IMR-90 (cell line): ENCODE measurements around the gene INSYN2A. TPM values are rescaled to one million over a fixed set of nuclear protein-coding genes. Genes with fewer than 3 reads are reported as not detected.
A peak's percentile ranks its signal among the peaks of the same experiment; 100 is the strongest.

ENCODE experiments used
- ATAC-seq: fragments of 200-7000 bp; cut with Tn5 transposase; 2 replicates; pipeline ENCODE4 v1.9.1; 2020; ENCODE audit warnings: low read depth, mild to moderate bottlenecking, moderate library complexity
- BruUV-seq: library from RNA; stranded (reverse); fragments of 400-500 nt; replicated peaks from 2 replicates; lab custom pipeline; 2021; lab: Mats Ljungman, UMichigan
- CTCF ChIA-PET: fragments of 300-600 bp; formaldehyde crosslinking; extraction: SDS; loops from one replicate; lab custom pipeline; 2021; ENCODE audit warnings: antibody characterized with exemption; lab: Yijun Ruan, JAX
- POLR2A ChIA-PET: fragments of 300-600 bp; sonication (Branson Sonifier 250); formaldehyde crosslinking; loops from one replicate; lab custom pipeline; 2022; ENCODE audit warnings: antibody characterized with exemption; ENCODE audit not compliant: unreplicated experiment; lab: Charles Lee
- DNase-seq: peaks from one replicate; pipeline ENCODE4 v3.0.0; 2013
- H2AFZ ChIP-seq: replicated peaks from 2 replicates; pipeline ENCODE3; 2013; ENCODE audit warnings: low read length, mild to moderate bottlenecking; ENCODE audit not compliant: poor library complexity
- H2AK5ac ChIP-seq: 2 replicates; pipeline ENCODE4 v1.6.1; 2013; ENCODE audit warnings: low read depth, low read length, inconsistent platforms
- H2AK9ac ChIP-seq: replicated peaks from 2 replicates; pipeline ENCODE3; 2013; ENCODE audit warnings: mild to moderate bottlenecking, low read depth, low read length, moderate library complexity; ENCODE audit not compliant: poor library complexity
- H2BK120ac ChIP-seq: 2 replicates; pipeline ENCODE4 v1.6.1; 2013; ENCODE audit warnings: low read depth, low read length, inconsistent platforms
- H2BK15ac ChIP-seq: 3 replicates; pipeline ENCODE4 v1.6.1; 2013; ENCODE audit warnings: low read depth, low read length, inconsistent platforms
- H2BK20ac ChIP-seq: 2 replicates; pipeline ENCODE4 v1.6.1; 2013; ENCODE audit warnings: low read depth, mild to moderate bottlenecking, inconsistent platforms, low read length, moderate library complexity
- H2BK5ac ChIP-seq: 2 replicates; pipeline ENCODE4 v1.6.1; 2013; ENCODE audit warnings: mild to moderate bottlenecking, low read depth, low read length, inconsistent platforms; ENCODE audit not compliant: poor library complexity, severe bottlenecking
- H3K14ac ChIP-seq: replicated peaks from 2 replicates; pipeline ENCODE4 v1.6.1; 2013; ENCODE audit warnings: low read depth, low read length, inconsistent platforms
- H3K18ac ChIP-seq: 2 replicates; pipeline ENCODE4 v1.6.1; 2013; ENCODE audit warnings: low read depth, low read length, control low read depth
- H3K23ac ChIP-seq: 2 replicates; pipeline ENCODE4 v1.6.1; 2013; ENCODE audit warnings: low read depth, low read length, inconsistent platforms
- H3K27ac ChIP-seq: 2 replicates; pipeline ENCODE4 v1.5.1; 2013; ENCODE audit warnings: mild to moderate bottlenecking, control low read depth, low read length; ENCODE audit not compliant: insufficient read depth
- H3K27me3 ChIP-seq: 2 replicates; pipeline ENCODE4 v1.6.1; 2013; ENCODE audit warnings: low read length; ENCODE audit not compliant: control insufficient read depth, insufficient read depth
- H3K36me3 ChIP-seq: 2 replicates; pipeline ENCODE4 v1.6.1; 2013; ENCODE audit warnings: low read length, mixed read lengths; ENCODE audit not compliant: control insufficient read depth, insufficient read depth
- H3K4ac ChIP-seq: 2 replicates; pipeline ENCODE4 v1.6.1; 2013; ENCODE audit warnings: low read depth, low read length, inconsistent platforms
- H3K4me1 ChIP-seq: 2 replicates; pipeline ENCODE4 v1.6.1; 2013; ENCODE audit warnings: low read length, mixed read lengths; ENCODE audit not compliant: control insufficient read depth, insufficient read depth
- H3K4me2 ChIP-seq: 2 replicates; pipeline ENCODE4 v1.6.1; 2013; ENCODE audit warnings: low read depth, mild to moderate bottlenecking, control low read depth, low read length, moderate library complexity
- H3K4me3 ChIP-seq: 2 replicates; pipeline ENCODE4 v1.5.1; 2013; ENCODE audit warnings: low read depth, mild to moderate bottlenecking, control low read depth, low read length, moderate library complexity; ENCODE audit not compliant: insufficient read depth
- H3K56ac ChIP-seq: 2 replicates; pipeline ENCODE4 v1.6.1; 2013; ENCODE audit warnings: low read length, inconsistent platforms; ENCODE audit not compliant: insufficient read depth; ENCODE audit errors: extremely low read depth
- H3K79me1 ChIP-seq, 2 experiments: 2 replicates each; pipeline ENCODE4 v1.6.1; 2013; ENCODE audit warnings: low read length in 2 of 2, inconsistent platforms in 1 of 2, low read depth in 1 of 2
- H3K9ac ChIP-seq: 2 replicates; pipeline ENCODE4 v1.6.1; 2013; ENCODE audit warnings: low read depth, low read length, control low read depth
- H3K9me1 ChIP-seq: 2 replicates; pipeline ENCODE4 v1.6.1; 2013; ENCODE audit warnings: low read length, inconsistent platforms; ENCODE audit not compliant: insufficient read depth
- H3K9me3 ChIP-seq: 2 replicates; pipeline ENCODE4 v1.6.1; 2013; ENCODE audit warnings: low read length; ENCODE audit not compliant: control insufficient read depth, insufficient read depth
- H4K20me1 ChIP-seq: 2 replicates; pipeline ENCODE4 v1.6.1; 2013; ENCODE audit warnings: low read length, inconsistent platforms; ENCODE audit not compliant: insufficient read depth
- H4K5ac ChIP-seq: 2 replicates; pipeline ENCODE4 v1.6.1; 2013; ENCODE audit warnings: mild to moderate bottlenecking, low read depth, low read length, control low read depth
- H4K8ac ChIP-seq, 2 experiments: 2 replicates each; pipeline ENCODE4 v1.6.1; 2013; ENCODE audit warnings: low read depth in 2 of 2, low read length in 2 of 2, control low read depth in 1 of 2, inconsistent platforms in 1 of 2
- H4K91ac ChIP-seq: 2 replicates; pipeline ENCODE4 v1.6.1; 2013; ENCODE audit warnings: low read depth, low read length, inconsistent platforms; ENCODE audit not compliant: insufficient read depth
- CEBPB ChIP-seq: IDR thresholded peaks from 2 replicates; pipeline ENCODE4 v1.6.1; 2012; ENCODE audit warnings: low read depth, low read length, improper control_type of control experiment
- CHD1 ChIP-seq: IDR thresholded peaks from 2 replicates; pipeline ENCODE4 v1.6.1; 2012; ENCODE audit warnings: low read depth, low read length, improper control_type of control experiment
- POLR2A ChIP-seq: IDR thresholded peaks from 2 replicates; pipeline ENCODE4 v1.6.1; 2012; ENCODE audit warnings: mild to moderate bottlenecking, low read depth, low read length
- RCOR1 ChIP-seq: IDR thresholded peaks from 2 replicates; pipeline ENCODE4 v1.6.1; 2012; ENCODE audit warnings: mild to moderate bottlenecking, low read length, improper control_type of control experiment; ENCODE audit not compliant: insufficient replicate concordance
- RFX5 ChIP-seq: IDR thresholded peaks from 2 replicates; pipeline ENCODE4 v1.8.0; 2012; ENCODE audit warnings: low read depth, mild to moderate bottlenecking, low read length, moderate library complexity
- WGBS, 2 experiments: methylation state at CpG; one replicate each; pipeline versions ENCODE4 v1.1.5 to v1.1.7; 2013; ENCODE audit warnings: missing lambda C conversion rate in 2 of 2; ENCODE audit not compliant: insufficient read length in 1 of 2; ENCODE audit errors: extremely low coverage in 2 of 2; 5-methylcytosine and 5-hydroxymethylcytosine counted together
- dilution Hi-C: fragments of 300-500 bp; cut with HindIII; formaldehyde crosslinking; loops from one replicate; pipeline ENCODE4 v1.14.3; 2018; ENCODE audit warnings: low sequenced_read_pairs; ENCODE audit not compliant: unreplicated experiment
- in situ Hi-C: fragments of 300-500 bp; cut with MboI; formaldehyde crosslinking; loops from 3 replicates; pipeline ENCODE4 v1.14.3; 2019; ENCODE audit warnings: low sequenced_read_pairs, inconsistent platforms, mixed read lengths
- intact Hi-C: fragments of 100-400 bp; cut with micrococcal nuclease; formaldehyde crosslinking; loops from 2 replicates; pipeline ENCODE4 v1.10.0; 2022
- polyA plus RNA-seq, 3 experiments: library from polyadenylated mRNA; depleted of rRNA; stranded (reverse); fragments of >200 nt; gene quantifications; 2 replicates each; pipeline ENCODE4 v1.2.3, GENCODE V29; 2012; ENCODE audit warnings: low replicate concordance in 1 of 3
- total RNA-seq: library from RNA; depleted of rRNA; stranded (reverse); fragments of >200 nt; gene quantifications from 2 replicates; pipeline ENCODE4 v1.2.3, GENCODE V29; 2012
- TF ChIP-seq, protein P1 (sequence below): conservative IDR thresholded peaks from 2 replicates; pipeline ENCODE4 v1.5.1; 2012; ENCODE audit warnings: mild to moderate bottlenecking, low read depth, low read length, improper control_type of control experiment

Gene INSYN2A
- total and polyA plus RNA-seq, 2 of the 4 experiments (the other 2 are of a cell fraction): 0.10 to 0.18 TPM

DNA sequence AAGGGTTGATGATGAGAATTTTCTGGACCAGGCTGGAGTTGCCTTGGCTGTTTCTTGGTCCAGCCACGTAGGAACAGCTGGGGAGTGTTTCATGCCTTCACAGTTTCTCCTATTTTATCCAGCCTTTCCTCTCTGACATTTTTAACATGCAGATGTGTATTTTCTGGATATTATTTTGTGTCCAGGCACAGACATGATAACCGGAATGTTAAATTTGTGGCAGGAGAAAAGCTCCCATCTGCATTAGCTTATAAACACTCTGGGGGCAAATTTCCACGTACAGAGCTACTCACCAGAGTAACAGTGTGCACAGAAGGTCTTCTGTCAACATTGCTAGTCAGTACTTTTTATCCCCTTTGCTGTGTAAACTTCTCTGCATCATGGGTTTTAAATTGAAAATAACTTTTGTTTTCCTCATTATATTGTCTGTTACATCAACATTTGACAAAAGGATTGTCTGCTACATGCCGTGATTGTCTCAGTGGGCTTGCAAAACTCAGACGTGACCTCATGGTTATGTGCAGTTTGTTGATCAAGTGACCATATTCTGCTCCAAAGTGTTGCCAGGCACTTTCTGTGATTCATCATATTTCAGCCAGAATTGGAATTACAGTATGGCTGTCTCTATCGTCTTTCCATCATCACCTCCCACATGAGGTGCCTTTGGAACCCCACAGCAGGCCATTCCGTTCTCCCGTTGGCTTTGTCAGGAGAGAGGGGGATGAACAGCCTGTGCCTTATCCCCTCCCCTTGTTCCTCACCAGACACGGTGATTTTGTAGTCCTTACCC, 41.4 kb downstream of the INSYN2A start:
- Histone ChIP-seq H3K9ac (no peak overlapping the region), H2BK20ac (no peak overlapping the region), H4K8ac (no peak overlapping the region), H2BK5ac (no peak overlapping the region), H3K27me3 (no peaks in the 10 kb centered on the region), H3K36me3 (no peaks in the 10 kb centered on the region), H2BK120ac (no peak overlapping the region), H2AFZ (no peak overlapping the region), H3K27ac (no peak overlapping the region), H3K79me1 (peaks cover 23 to 65% of the 10 kb centered on the region in 2 experiments), H4K91ac (no peak overlapping the region), H2AK9ac (no peak overlapping the region), H2AK5ac (no peak overlapping the region; the same call in 1 of the 2 replicates), H3K23ac (peak overlapping the region; percentile 14; the same call in 1 of the 2 replicates), H3K4me3 (no peak overlapping the region), H3K4me2 (no peak overlapping the region), H2BK15ac (no peak overlapping the region), H4K5ac (no peak overlapping the region; the same call in 1 of the 2 replicates), H3K18ac (no peak overlapping the region), H3K56ac (no peak overlapping the region), H3K9me3 (no peaks in the 10 kb centered on the region), H4K20me1 (peaks cover 36% of the 10 kb centered on the region; the same call in 1 of the 2 replicates), H3K4ac (no peak overlapping the region), H3K4me1 (peaks cover 20% of the 10 kb centered on the region), H3K14ac (0 out of 2 replicates have a peak overlapping the region, but pooled peaks have one; percentile 5), H3K9me1 (peaks cover 21% of the 10 kb centered on the region)
- in situ Hi-C loops (no loop called here), dilution Hi-C loops (no loop called here), intact Hi-C loops (no loop called here)
- CTCF ChIA-PET: no interaction called here
- TF ChIP-seq, protein P1, sequence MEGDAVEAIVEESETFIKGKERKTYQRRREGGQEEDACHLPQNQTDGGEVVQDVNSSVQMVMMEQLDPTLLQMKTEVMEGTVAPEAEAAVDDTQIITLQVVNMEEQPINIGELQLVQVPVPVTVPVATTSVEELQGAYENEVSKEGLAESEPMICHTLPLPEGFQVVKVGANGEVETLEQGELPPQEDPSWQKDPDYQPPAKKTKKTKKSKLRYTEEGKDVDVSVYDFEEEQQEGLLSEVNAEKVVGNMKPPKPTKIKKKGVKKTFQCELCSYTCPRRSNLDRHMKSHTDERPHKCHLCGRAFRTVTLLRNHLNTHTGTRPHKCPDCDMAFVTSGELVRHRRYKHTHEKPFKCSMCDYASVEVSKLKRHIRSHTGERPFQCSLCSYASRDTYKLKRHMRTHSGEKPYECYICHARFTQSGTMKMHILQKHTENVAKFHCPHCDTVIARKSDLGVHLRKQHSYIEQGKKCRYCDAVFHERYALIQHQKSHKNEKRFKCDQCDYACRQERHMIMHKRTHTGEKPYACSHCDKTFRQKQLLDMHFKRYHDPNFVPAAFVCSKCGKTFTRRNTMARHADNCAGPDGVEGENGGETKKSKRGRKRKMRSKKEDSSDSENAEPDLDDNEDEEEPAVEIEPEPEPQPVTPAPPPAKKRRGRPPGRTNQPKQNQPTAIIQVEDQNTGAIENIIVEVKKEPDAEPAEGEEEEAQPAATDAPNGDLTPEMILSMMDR: no peak
- no peak for TF ChIP-seq RCOR1
- TF ChIP-seq CEBPB: peak; percentile 51
- no peak for TF ChIP-seq RFX5
- TF ChIP-seq POLR2A: no peak
- no peak for TF ChIP-seq CHD1
- ATAC-seq (no peak), DNase-seq (peak; percentile 58)
- 40% methylated on average over 1 of the region's 9 CpGs; no CpG with 5 or more reads in 1 of the 2 experiments for WGBS, 2 experiments
- POLR2A ChIA-PET: no interaction called here
- BruUV-seq: no TSS peak
